ENCODE data around the gene NABP1. TPM values are rescaled to one million over a fixed set of nuclear protein-coding genes. Genes with fewer than 3 reads are reported as not detected.

NABP1 gene
- total RNA-seq, 4 donors from 2014 or later = 81.9 to 237 (median 85.9) TPM

DNA sequence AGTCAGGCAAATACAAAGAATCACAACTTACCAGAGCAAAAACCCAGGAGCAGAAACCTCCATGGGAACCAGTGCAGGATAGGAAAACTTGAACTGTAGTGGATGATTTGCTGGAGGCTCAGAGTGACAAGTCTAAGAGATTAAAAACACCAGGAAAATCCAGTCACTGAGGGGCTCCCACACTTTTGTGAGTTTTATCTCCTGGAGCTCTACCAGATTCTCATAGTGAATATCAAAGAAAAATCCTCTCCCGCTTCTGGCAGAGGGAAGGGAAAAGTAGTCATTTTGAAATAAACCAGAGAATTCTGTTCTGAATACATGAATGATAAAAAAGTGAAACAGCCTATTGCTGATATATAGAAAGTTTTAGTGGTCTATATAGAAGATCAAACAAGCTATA lies 23.1 kb downstream of the NABP1 start:
- TF ChIP-seq, protein P1, sequence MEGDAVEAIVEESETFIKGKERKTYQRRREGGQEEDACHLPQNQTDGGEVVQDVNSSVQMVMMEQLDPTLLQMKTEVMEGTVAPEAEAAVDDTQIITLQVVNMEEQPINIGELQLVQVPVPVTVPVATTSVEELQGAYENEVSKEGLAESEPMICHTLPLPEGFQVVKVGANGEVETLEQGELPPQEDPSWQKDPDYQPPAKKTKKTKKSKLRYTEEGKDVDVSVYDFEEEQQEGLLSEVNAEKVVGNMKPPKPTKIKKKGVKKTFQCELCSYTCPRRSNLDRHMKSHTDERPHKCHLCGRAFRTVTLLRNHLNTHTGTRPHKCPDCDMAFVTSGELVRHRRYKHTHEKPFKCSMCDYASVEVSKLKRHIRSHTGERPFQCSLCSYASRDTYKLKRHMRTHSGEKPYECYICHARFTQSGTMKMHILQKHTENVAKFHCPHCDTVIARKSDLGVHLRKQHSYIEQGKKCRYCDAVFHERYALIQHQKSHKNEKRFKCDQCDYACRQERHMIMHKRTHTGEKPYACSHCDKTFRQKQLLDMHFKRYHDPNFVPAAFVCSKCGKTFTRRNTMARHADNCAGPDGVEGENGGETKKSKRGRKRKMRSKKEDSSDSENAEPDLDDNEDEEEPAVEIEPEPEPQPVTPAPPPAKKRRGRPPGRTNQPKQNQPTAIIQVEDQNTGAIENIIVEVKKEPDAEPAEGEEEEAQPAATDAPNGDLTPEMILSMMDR (IDR thresholded peaks at IDR 0.05; ENCODE audit: low read depth) = no peak

- TF ChIP-seq, protein P1 (IDR thresholded peaks at IDR 0.05; ENCODE audit: low read depth) = no peak
Measured at GRCh38 chr2:191701696-191702095, 23.8 kb downstream of the NABP1 start.

DNA sequence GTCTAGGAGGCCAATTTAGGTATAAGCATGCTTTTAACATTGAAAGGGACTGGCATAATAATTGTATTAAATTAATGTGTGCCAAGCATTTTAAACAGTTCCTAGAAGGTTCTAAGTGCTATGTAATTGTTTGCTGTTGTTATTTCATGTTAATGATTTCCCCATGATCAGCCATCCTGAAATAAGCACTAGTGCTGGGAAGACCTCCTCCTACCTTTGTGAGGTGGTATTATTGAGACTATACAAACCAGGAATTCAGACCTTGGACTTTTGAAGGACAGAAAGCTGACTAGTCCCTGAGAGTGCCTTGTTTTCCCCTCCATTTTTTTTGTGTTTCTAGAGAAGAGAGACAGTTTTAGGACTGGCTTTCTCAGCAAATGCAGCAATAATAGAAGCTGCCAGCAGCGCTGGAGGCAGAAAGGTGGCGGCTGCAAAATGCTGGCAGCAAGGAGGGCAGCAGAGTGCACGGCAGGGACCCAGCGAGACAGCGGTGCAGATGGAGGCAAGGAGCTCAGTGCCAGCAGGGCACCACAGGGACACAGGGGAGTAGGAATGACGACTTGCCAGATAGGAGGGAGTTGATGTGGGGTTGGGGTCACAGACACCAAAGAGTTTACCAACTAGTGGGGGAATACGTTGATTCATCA lies 25.3 kb downstream of the NABP1 start:
- TF ChIP-seq, protein P1 (IDR thresholded peaks at IDR 0.05; ENCODE audit: low read depth) = no peak

- TF ChIP-seq, protein P1 (IDR thresholded peaks at IDR 0.05; ENCODE audit: low read depth) = no peak
Measured at GRCh38 chr2:191705084-191705483, 27.1 kb downstream of the NABP1 start.

- TF ChIP-seq, protein P1 (IDR thresholded peaks at IDR 0.05; ENCODE audit: low read depth) = no peak
Measured at GRCh38 chr2:191705701-191706100, 27.8 kb downstream of the NABP1 start.

- TF ChIP-seq, protein P1 (IDR thresholded peaks at IDR 0.05; ENCODE audit: low read depth) = no peak
Measured at GRCh38 chr2:191706791-191707190, 28.9 kb downstream of the NABP1 start.

- TF ChIP-seq, protein P1 (IDR thresholded peaks at IDR 0.05; ENCODE audit: low read depth) = no peak
Measured at GRCh38 chr2:191707542-191707941, 29.6 kb downstream of the NABP1 start.
